ENCODE measurements around the gene HOMER1. TPM values are rescaled to one million over a fixed set of nuclear protein-coding genes. Genes with fewer than 3 reads are reported as not detected.
A peak's percentile ranks its signal among the peaks of the same experiment; 100 is the strongest.

The HOMER1 gene
- total RNA-seq, 1 experiment from 2014 or later, result 17.2 TPM

- BruUV-seq (replicated peaks), result no TSS peak
- ChIA-PET POLR2A (interaction anchor here (0.8 to 1.5 kb wide), 4 partner anchors 9 to 304 kb away, joined by 3 to 6 read pairs (median 4); no protein-coding TSS in a partner anchor), CTCF (no interaction called here)
- Mint-ChIP-seq H3K36me3 (ENCODE audit: insufficient read depth, unreplicated experiment) (peaks cover 6% of the 10 kb centered on the region), H3K4me3 (ENCODE audit: unreplicated experiment) (no peak overlapping the region), H3K9me3 (ENCODE audit: unreplicated experiment) (no peaks in the 10 kb centered on the region), H3K27me3 (ENCODE audit: insufficient read depth, unreplicated experiment) (no peaks in the 10 kb centered on the region), H3K4me1 (ENCODE audit: insufficient read depth, unreplicated experiment) (peaks cover 7% of the 10 kb centered on the region), H3K27ac (ENCODE audit: low read depth, unreplicated experiment) (no peak overlapping the region)
- TF ChIP-seq CTCF (IDR thresholded peaks at IDR 0.05; ENCODE audit: unreplicated experiment), result no peak
- intact Hi-C loops (cut with micrococcal nuclease), result no loop called here
- DNase-seq (ENCODE audit: unreplicated experiment), result no peak
These were observed 77.1 kb downstream of the HOMER1 start for GRCh38 chr5:79436821-79437220.

GRCh38 chr5:79436224-79436623 is 77.7 kb downstream of the HOMER1 start:
- Mint-ChIP-seq H3K9me3 (ENCODE audit: unreplicated experiment) (no peaks in the 10 kb centered on the region), H3K36me3 (ENCODE audit: insufficient read depth, unreplicated experiment) (peaks cover 10% of the 10 kb centered on the region), H3K27me3 (ENCODE audit: insufficient read depth, unreplicated experiment) (no peaks in the 10 kb centered on the region), H3K27ac (ENCODE audit: low read depth, unreplicated experiment) (no peak overlapping the region), H3K4me1 (ENCODE audit: insufficient read depth, unreplicated experiment) (peaks cover 7% of the 10 kb centered on the region), H3K4me3 (ENCODE audit: unreplicated experiment) (no peak overlapping the region)
- POLR2A ChIA-PET, result interaction anchor here (0.8 to 1.5 kb wide), 4 partner anchors 9 to 303 kb away, joined by 3 to 6 read pairs (median 4); no protein-coding TSS in a partner anchor
- intact Hi-C loops (cut with micrococcal nuclease), result no loop called here
- no peak for TF ChIP-seq CTCF (IDR thresholded peaks at IDR 0.05; ENCODE audit: unreplicated experiment)
- CTCF ChIA-PET, result no interaction called here
- DNase-seq (ENCODE audit: unreplicated experiment), result peak; percentile 79
- BruUV-seq (replicated peaks), result no TSS peak

- Mint-ChIP-seq H3K27me3 (ENCODE audit: insufficient read depth, unreplicated experiment) (no peaks in the 10 kb centered on the region), H3K9me3 (ENCODE audit: unreplicated experiment) (no peaks in the 10 kb centered on the region), H3K27ac (ENCODE audit: low read depth, unreplicated experiment) (no peak overlapping the region), H3K4me1 (ENCODE audit: insufficient read depth, unreplicated experiment) (no peaks in the 10 kb centered on the region), H3K4me3 (ENCODE audit: unreplicated experiment) (no peak overlapping the region), H3K36me3 (ENCODE audit: insufficient read depth, unreplicated experiment) (peaks cover 27% of the 10 kb centered on the region)
- POLR2A ChIA-PET, result no interaction called here
- intact Hi-C loops (cut with micrococcal nuclease), result no loop called here
- no peak for DNase-seq (ENCODE audit: unreplicated experiment)
- BruUV-seq (replicated peaks), result no TSS peak
- TF ChIP-seq CTCF (IDR thresholded peaks at IDR 0.05; ENCODE audit: unreplicated experiment), result no peak
- CTCF ChIA-PET, result no interaction called here
These were observed 83.7 kb downstream of the HOMER1 start for GRCh38 chr5:79430196-79430595.

GRCh38 chr5:79423296-79423695 is 90.6 kb downstream of the HOMER1 start:
- BruUV-seq (replicated peaks), result no TSS peak
- ChIA-PET CTCF (interaction anchor here (0.6 kb wide), 1 partner anchor 398 kb away, joined by 3 read pairs; no protein-coding TSS in a partner anchor), POLR2A (no interaction called here)
- intact Hi-C loops (cut with micrococcal nuclease), result no loop called here
- Mint-ChIP-seq H3K27ac (ENCODE audit: low read depth, unreplicated experiment) (no peak overlapping the region), H3K27me3 (ENCODE audit: insufficient read depth, unreplicated experiment) (no peaks in the 10 kb centered on the region), H3K4me3 (ENCODE audit: unreplicated experiment) (no peak overlapping the region), H3K4me1 (ENCODE audit: insufficient read depth, unreplicated experiment) (no peaks in the 10 kb centered on the region), H3K9me3 (ENCODE audit: unreplicated experiment) (no peaks in the 10 kb centered on the region), H3K36me3 (ENCODE audit: insufficient read depth, unreplicated experiment) (peaks cover 5% of the 10 kb centered on the region)
- no peak for TF ChIP-seq CTCF (IDR thresholded peaks at IDR 0.05; ENCODE audit: unreplicated experiment)
- no peak for DNase-seq (ENCODE audit: unreplicated experiment)

All from MCF 10A (cell line).